ENCODE measurements around the gene LRRC8E.

Gene LRRC8E

DNA sequence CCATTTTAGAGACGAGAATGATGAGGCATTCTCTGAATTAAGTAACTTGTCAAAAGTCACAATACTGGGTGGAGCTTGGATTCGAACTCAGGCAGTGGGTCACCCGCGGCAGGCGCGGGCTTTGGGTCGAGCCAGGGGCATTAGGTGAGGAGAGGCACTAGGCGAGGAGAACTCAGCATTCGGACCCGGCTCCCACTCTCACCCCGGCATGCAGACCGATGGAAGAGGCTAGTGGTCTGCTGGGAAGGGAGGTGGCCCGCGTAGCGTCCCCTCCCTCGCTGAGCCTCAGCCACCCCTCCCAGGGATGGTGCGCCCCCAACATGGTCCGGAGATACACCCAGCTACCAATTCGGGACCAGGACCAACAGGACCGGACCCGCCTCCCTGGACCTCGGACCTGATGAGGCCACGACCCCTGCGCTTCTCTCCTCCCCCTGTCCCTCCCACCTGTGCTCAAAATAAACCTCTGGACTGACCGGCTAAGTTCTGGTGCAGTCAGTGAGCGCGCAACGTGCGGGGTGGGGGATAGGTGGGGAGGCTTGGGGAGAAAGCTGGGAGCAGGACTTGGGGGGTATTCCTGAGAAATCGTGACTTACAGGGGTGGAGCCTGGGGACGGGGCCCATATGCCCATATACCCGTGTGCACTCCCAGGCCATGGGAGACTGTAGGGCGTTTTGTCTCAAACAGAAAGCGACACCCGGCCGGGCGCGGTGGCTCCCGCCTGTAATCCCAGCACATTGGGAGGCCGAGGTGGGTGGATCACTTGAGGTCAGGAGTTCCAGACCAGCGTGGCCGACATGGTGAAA lies 30.5 kb downstream of the LRRC8E start:
- DNase-seq: peak in 1 of 58 donors; percentile 4

DNA sequence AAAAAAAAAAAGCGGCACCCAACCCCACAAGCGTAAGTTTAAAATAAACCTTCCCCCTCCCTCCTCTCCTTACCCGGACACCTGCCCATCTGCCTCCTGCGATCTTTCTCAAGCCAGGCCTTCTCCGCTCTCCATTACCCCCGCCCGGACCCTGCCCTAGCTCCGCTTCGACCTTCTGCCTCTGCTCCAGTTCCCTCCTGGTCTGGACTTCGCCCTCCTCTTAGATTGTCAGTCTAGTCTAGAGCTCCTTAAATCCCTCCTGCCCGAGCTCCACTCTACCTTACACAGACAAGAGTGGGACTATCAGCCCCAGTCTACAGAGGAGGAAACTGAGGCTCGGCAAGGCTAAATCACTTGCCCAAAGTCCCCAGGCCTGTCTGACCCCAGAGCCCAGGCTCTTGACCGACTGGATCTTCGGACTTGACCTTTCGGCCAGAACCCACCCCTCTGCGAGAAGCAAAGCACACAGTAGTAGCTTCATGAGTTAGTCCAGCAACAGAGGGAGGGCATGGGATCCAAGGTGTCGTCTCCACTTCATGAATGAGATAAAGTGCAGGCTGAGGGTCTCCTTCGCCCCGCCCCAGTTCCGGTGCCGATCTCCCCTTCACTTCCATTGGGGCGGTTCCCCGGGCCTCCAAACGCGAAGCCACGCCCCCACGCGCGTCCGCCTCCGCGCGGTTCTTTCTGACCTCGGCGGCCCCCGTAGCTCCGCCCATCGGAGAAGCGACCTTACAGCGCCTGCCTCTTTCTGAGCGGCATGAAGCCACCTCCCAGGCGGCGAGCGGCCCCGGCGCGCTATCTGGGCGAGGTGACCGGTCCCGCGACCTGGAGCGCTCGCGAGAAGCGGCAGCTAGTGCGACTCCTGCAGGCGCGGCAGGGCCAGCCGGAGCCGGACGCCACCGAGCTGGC lies 31.6 kb downstream of the LRRC8E start, which contains the start of gene SNAPC2:
Gene SNAPC2, plus strand, starts transcription at position 729 of the 909 bp plus-strand sequence. Its CDS starts 29 bp downstream, at position 758.
- DNase-seq: peak; percentile 65 to 97 (median 92)

DNA sequence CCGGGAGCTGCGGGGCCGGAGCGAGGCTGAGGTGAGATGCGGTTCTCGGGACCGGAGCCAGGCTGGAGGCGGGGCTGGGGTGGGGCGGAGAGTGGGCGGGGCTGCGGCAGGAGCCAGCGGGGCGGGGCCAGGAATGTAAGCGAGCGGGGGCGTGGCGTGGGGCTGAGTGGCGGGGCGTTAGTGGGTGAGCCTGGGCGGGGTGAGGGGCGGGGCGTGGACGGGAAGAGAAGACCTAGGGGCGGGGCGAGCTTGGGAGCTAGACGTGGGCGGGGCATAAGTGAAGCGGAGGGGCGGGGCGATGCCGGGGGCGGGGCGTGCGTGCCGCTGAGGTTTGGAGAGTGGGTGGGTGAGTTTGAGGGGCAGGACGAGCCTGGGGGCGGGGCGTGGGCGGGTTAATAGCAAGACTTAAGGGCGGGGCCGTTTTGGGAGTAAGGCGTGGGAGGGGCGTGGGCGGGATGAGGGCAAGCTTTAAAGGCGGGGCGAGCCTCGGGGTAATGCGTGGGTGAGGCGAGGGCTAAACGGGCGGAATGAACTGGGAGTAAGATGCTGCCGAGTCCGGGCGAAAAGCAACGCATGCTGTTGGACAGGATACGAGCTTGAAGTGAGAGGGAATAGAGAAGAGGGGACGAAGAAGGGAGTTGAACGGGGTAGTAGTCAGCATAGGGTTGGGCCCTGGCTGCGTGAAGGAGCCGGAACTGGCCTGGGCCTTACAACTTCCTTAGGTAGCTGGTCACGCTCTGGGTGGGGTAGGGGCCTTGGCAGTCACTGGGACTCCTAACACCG lies 32.4 kb downstream of the LRRC8E start:
- peak; percentile 70 to 100 (median 97) for DNase-seq

- DNase-seq: peak in 3 of 58 donors; percentile 44 to 58 (median 53)
These were observed 33.1 kb downstream of the LRRC8E start for GRCh38 chr19:7921302-7921966.

DNA sequence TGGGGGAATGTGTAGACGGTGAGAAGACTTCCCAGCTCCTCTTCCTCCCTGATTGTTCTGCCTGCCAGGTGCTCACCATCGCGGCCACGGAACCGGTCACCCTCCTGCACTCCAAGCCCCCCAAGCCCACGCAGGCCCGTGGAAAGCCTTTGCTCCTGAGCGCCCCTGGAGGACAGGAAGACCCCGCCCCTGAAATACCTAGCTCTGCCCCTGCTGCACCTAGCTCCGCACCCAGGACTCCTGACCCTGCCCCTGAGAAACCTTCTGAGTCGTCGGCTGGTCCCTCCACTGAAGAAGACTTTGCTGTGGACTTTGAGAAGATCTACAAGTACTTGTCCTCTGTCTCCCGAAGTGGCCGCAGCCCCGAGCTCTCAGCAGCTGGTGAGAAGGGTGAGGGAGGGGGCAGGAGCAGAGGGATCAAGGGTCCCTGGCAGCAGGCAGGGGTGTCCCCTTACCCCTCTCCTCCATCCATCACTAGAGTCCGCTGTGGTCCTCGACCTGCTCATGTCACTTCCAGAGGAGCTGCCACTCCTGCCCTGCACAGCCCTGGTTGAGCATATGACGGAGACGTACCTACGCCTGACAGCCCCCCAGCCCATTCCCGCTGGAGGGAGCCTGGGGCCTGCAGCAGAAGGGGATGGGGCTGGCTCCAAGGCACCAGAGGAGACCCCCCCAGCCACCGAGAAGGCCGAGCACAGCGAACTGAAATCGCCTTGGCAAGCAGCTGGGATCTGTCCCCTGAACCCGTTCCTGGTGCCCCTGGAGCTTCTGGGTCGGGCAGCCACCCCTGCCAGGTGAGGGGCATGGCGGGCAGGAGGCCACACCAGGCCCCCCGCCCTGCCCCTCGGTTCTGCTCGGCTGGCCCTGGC lies 33.9 kb downstream of the LRRC8E start:
- DNase-seq: no peak

DNA sequence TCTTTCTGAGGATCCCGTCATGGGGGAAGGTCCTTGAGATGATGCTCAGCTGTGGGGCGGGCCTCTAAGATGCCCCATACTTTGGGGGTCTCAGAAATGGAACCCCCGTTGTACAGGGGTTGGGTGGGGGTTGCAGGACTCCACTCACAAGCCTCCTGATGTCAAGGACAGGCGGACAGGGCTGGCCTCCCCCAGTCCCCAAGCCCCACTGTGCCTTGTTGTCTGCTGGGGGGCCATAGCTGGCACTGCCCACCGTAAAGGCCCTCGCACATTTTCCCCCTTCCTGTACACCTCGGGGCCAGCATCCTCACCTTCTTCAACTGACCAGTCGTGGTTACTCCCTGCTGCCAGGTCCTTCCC lies 34.5 kb downstream of the LRRC8E start:
- DNase-seq: no peak

- DNase-seq: peak in 23 of 58 donors; percentile 13 to 79 (median 34)
These were observed 35.2 kb downstream of the LRRC8E start for GRCh38 chr19:7923295-7924191.

DNA sequence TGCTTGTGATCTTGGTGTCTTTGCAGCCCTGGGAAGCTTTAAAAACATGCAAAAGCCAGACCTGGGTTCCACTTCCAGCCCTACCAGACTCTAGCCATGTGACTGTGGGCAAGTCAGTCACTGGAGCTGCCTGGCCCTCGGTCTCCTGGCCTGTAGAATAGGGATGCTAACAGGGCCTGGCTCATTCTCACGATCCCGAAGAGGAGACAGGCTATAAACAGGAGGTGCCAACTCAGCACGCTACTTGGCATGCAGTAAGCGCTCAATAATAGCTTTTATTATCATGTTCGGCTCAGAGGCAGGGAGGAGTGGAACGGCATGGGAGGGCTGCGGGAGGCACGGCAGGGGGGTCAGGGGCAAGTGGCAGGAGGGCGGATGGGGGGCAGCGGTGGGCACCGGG lies 35.9 kb downstream of the LRRC8E start:
- peak in 3 of 58 donors; percentile 28 to 53 (median 29) for DNase-seq

GRCh38 chr19:7924651-7925170 lies 36.4 kb downstream of the LRRC8E start:
- DNase-seq: no peak

- peak in 29 of 58 donors; percentile 8 to 68 (median 33) for DNase-seq
These were observed 37.0 kb downstream of the LRRC8E start for GRCh38 chr19:7925171-7925851.

DNA sequence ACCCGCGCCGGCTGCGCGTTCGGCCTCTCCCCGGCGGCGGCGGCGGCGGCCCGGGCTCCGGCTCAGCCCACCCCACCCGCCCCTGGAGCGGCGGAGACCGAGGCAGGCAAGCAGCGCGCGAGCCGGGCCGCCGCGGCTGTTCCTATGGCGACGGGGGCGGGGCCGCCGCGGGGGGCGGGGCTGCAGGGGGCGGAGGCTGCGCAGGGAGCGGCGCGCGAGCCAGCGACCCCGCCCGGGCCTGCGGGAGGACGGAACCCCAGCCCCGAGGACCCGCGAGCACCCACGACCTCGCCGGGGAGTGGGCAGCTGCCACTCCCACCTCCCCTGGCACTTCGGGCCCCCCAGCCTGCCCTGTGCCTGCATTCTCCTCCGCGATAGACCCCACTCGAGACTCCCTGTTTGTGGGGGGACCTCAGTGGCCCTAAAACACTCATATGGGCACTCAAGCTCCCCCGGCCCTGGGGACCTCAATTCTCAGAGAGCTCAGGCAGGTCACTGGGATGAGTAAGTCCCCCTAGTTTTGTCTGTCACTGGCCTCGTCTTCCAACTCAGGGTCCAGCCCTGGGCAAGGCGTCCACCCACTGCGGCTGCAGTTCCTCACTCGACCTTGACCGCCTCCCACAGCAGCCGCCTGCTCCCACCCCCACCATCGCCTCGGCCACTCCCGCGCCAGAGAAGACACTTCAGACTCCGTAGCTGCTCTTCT lies 37.9 kb downstream of the LRRC8E start, which contains the start of gene CTXN1:
Gene CTXN1, minus strand, starts transcription at position 115 of the 706 bp plus-strand sequence. CDS start 597 bp downstream, outside the sequence.
- peak in 42 of 58 donors; percentile 6 to 80 (median 45) for DNase-seq

DNA sequence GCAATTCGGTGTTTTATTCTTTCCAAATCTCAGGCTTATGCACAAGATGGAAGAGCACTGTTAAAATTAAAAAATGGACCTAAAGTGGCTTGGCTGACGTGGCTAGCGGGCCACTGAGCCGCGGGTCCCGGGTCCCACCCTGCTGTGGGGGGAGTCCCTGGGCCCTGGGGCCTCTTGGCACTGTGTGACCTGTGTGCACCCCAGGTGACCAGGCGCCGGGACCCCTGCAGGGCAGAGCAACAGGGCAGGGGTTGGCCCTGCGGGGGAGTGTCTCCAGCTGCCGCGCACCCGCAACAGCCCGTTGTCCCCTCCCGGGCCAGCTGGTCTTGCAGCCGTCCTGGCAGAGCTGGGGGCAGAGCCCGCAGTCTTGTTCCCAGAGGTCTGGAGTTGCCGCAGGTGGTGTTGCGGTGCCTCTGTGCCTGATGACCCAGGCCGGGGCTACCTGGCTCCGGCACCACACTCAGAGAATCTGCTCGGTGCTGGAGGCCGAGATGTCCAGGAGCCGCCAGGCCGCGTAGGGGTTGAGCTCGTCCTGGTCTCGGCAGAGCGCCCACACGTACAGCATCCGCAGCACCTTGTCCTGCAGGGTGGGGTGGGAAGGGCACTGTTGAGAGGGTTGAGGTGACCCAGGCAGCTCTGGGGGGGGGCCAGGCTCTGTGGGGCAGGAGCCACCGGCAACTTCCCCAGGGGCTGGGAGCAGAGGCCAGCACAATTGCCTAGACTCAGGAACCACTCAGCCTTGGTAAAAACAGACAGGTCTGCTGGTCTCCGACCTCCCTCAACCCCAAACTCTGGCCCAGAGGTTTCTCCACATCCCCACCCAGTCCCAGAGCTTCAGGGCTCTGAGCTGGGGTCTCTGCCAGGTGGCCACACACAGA lies 38.7 kb downstream of the LRRC8E start:
- no peak for DNase-seq

DNA sequence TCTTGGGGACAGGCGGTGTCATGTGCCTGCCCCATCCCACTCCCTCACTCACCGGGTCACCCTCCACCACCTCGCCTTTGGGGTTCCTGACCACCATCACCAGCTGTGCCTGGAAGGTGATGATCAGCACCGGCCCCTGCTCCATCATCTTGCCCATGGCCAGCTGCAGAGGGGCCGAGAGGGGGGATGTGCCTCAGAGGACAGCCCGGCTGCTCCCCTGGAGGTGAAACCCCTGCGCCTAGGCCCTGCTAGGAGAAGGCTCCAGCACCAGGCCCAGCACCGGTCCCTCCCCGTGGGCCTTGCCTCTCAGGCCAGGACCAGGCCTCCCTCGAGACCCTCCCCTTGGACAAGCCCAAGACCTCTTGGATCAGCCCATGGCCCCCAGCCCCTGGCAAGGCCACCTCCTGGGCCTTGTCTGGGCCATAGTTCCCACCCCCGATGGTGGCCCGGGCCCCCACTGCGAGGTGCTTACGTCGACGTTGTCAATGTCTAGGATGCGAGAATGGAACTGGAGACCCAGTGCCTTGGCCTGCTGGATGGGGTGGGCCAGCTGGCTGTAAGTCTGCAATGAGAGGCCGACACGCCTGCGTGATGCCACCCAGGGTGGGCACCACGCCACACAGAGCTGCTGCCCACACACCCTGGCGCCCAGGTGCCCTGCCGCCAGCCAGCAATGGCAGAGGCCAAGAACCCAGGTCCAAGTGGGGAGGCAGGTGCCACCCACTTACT lies 39.5 kb downstream of the LRRC8E start:
- DNase-seq: peak in 1 of 58 donors; percentile 35

- peak in 3 of 58 donors; percentile 20 to 35 (median 28) for DNase-seq
These were observed 40.0 kb downstream of the LRRC8E start for GRCh38 chr19:7928334-7928706.
